GM19372 (cell line): Measurements from ENCODE around the gene MCU.
"Not testable (repeated sequence)": the region's sequence is repeated elsewhere in the genome, so short reads cannot be mapped to it uniquely, and the experiment has no call there.

Experiments used
- ATAC-seq: cut with Tn5 transposase; IDR thresholded peaks from one replicate; pipeline ENCODE4 v1.9.1; 2021; ENCODE audit warnings: mild to moderate bottlenecking, low read depth, moderate library complexity; ENCODE audit not compliant: unreplicated experiment

Gene MCU

DNA sequence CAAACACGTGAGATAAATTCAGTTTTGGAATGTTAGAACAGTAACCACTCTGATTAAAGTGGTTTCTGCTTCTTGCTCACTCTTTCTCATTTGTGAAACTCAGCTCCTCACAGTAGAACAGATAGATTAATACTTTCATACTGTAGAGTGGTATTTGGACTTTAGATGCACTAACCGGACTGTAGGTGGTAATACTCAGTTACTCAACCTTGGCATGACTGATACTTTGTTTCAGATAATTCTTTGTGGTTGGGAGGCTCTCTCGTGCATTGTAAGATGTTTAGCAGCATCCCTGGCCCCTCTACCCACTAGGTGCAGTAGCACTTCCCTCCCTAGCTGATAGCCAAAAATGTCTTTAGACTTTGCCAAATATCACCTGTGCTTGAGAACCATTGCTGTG, 37.6 kb downstream of the MCU start:
- no peak for ATAC-seq

DNA sequence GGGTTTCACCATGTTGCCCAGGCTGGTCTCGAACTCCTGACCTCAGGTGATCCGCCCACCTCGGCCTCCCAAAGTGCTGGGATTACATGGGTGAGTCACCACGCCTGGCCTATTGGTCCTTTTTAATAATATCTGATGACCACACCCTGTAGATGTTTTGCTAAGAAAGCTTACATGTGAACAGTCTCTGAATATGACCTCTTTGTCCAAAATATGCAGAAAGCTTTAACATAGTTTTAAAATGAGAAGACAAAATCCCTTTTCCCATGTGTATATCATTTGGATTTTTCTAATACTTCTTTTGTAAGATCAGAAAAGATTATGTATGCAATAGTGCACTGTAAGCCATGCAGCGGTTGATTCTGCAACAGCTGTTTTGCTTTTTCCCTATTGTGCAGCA, 38.5 kb downstream of the MCU start:
- no peak for ATAC-seq

DNA sequence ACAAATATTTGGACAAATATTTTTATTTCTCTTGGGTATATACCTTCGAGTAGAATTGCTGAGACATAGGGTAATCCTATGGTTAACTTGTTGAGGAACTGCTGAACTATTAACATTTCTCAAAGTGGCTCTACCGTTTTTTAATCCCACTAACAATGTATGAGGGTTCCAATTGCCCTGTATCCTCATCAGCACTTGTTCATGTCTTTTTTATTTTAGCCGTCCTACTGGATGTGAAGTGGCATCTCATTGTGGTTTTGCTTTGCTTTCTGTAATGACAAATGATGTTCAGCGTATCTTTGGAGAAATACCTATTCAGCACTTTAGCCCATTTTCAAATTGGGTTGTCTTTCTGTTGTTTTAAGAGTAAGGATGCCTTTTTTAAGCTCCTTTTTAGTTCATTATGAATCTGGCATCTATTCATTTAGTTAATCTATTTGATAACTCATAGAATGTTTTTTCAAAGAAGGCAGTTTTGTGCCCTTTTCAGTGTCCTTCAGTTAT, 40.0 kb downstream of the MCU start:
- no peak for ATAC-seq

DNA sequence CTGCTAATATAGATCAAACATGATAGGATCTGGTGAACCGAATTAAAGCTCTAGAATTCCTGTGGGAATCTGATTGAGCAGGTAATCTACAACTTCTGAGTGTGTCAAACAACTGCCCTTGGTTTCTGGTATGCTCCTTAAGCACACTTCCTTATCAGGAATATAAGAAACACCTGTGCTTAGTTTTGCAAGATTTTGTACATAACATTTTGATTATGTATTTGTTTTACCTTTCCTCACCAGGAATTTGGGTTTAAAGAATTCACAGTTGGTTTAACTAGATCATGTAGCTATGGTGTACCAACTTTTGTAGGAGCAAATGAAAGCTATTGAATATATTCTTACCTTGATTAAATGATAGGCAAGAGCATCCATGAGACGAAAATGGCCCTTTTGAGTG, 40.6 kb downstream of the MCU start:
- no peak for ATAC-seq

DNA sequence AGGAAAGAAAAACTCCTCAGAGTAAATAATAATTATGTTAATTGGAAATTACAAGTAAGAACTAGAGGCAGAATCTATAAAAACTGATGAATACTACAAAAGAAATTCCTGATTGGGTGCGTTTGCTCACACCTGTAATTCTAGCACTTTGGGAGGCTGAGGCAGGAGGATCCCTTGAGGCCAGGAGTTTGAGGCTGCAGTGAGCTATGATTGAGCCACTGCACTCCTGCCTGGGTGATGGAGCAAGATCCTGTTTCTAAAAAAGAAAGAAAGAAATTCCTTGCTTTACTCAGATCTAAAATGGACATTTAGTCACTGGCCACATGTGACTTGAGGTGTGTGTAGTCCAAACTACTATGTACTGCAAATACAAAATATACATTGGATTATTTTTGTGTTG, 42.0 kb downstream of the MCU start:
- no peak for ATAC-seq

DNA sequence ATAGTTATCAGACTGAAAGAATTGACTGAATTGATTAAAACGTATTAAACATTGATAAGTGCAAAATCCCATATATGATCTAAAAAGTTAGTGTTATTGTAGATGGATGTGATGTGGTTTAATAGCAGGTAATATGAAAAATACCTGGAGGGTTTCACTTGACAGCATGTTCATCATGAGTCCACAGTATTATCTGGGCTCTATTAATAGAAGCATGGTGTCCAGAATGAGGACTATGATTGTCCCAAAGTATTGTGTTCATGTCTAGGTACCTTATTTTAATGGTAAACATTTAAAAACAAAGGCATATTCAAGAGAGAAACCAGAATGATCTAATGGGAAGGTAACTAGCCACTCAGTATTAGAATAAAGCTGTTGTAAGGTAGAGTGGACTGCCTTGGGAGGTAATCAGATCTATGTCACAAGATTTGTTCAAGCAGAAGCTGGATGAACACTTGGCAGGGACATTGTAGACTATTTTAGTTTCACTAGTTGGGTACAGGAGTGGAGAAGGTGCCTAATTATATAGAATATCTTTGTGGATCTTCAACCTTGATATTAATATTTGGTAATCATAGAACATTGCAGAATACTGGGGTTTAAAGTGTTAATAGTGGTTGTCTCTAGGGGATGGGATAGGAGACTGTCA, 43.5 kb downstream of the MCU start:
- ATAC-seq: no peak

DNA sequence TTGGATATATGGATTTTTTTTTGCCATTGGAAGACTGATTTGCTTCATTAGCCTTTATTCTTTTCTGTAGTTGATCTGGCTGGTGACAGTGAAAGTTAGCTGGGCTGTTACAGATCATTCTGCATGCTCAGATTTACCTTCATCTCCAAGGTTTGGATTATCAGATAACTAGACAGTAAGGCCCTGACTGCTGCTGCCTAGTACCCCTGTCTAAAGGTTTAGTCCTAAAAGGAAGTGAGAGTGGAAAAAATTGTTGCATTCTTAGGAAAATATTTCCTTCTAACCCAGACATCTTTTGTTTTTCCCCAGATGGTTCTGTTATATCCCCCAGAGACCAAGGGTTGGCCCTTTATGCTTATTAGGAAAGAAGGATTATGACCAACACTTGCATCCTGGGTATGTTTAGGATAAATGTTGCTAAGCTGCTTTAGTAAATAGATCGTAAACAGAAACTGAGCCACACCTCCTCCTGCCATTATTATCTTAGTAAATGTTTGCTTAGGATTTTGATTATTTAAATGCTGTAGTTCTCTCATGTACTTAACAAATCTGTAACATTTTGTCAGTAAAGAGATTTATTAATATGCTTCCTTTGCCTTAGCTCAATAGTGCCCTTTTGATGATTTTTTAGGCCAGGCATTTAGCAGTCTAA, 44.4 kb downstream of the MCU start:
- ATAC-seq: no peak

DNA sequence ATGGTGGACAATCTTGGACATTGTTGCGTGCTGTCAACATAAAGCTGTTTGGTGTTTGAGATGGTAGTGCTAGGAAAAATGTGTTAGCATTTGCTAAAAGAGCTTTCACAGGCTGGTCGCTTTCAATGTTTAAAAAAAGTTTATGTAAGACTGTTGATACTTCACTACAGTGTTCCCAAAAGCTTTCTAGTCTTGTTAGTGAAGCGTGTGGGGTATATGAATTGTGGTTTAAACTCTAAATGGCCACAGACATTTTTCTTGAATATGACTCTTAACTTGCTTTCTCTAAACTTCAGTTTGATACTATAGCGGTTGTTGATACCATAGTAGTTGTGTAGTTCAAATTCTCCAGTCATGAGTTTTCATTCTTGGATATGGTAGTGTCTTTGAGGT, 44.9 kb downstream of the MCU start:
- ATAC-seq: no peak

DNA sequence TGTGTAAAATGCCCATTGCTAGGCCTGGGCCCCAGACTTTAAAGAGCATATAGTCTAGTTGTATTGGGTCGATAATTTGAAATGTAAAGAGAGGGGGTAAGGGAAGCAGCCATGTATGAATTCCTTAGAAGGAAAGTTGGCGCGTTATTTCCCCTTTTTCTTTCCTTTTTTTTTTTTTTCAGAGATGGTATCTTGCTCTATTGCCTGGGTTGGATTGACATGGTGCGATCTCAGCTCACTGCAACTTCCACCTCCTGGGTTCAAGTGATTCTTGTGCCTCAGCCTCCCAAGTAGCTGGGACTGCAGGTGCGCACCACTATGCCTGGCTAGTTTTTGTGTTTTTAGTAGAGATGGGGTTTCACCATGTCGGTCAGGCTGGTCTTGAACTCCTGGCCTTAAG, 45.4 kb downstream of the MCU start:
- ATAC-seq: not testable (repeated sequence)

DNA sequence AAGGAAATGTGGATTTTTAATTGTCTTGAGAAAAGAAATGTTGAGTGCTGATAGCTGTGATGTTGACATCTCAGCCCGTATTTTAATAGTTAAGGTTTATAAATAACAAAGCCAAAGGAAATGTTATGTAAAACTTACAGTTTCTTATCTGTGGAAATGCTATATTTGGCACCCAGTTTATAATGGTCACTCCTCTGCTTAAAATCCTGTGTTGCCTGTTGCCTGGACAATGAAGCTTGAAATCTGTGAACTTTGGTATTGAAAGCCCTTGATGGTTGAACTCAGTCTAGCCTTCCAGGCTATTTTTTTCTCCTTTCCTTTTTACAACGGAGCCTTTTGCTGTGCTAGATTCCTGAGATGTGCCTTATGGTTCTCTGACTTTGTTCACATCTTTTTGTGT, 46.5 kb downstream of the MCU start:
- no peak for ATAC-seq

DNA sequence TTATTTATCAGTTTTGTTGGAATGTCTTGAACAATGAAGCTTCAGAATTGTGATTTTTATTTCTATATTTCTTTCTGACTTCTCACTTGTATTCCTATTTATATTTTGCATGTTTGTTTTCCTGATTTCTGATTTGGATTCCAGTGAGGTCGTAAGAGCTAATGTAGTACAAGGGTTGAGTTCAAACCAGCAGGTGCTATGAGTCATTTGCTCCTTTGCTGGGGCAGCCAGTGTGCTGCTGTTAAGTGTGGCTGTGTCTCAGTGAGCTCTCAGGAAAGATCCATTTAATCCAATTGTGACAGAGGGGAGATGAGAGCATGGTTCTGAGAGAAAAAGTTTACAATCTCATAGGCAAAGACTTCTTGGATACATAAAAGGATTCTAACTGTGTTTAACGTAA, 48.6 kb downstream of the MCU start:
- no peak for ATAC-seq

DNA sequence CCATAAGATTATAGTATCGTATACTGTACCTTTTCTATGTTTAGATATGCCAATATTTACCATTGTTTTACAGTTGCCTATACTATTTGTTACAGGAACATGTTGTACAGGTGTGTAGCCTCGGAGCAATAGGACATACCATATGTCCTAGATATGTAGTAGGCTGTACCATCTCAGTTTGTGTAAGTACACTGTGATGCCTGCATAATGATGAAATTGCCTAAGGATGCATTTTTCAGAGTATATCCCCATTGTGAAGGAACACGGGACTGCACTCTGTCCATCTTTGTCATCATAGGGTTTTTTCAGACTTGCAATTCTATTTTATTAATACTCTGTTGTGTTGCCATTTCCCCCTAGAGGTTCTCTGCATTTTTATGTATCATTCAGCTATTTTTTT, 50.1 kb downstream of the MCU start:
- no peak for ATAC-seq

DNA sequence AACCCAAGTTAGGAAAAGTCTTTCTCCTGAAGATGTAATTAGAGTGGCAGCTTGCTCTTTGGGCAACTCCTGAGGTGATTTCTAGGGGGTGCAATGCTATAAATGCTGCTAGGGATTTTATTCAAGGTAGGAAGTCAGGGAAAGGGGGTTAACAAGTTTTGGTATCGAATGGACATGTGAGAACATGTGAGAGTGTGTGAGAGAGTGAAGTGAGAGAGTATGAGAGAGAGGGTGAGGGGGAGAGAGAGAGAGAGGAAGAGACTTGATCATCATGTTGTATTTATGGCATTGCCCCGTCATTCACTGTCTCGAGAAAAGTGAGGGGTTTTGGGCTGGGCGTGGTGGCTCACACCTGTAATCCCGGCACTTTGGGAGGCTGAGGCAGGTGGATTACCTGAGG, 50.9 kb downstream of the MCU start:
- no peak for ATAC-seq

DNA sequence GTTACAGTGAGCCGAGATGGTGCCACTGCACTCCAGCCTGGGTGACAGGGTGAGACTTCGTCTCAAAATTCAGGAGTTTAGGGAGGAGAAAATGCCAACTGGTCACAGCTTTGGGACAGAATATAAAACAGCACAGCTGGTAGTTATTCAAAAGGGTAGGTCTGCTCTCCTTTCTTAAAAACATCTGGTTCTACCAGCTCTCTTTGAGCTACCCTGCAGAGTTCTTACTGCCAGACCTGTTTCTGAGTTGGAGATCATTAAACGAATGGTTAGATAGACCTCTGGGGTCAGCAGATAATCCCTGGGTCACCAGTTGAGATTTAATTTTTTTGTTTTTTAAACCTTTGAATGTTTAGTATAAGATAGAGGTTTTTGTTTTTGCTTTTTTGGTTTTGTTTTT, 52.6 kb downstream of the MCU start:
- ATAC-seq: no peak

DNA sequence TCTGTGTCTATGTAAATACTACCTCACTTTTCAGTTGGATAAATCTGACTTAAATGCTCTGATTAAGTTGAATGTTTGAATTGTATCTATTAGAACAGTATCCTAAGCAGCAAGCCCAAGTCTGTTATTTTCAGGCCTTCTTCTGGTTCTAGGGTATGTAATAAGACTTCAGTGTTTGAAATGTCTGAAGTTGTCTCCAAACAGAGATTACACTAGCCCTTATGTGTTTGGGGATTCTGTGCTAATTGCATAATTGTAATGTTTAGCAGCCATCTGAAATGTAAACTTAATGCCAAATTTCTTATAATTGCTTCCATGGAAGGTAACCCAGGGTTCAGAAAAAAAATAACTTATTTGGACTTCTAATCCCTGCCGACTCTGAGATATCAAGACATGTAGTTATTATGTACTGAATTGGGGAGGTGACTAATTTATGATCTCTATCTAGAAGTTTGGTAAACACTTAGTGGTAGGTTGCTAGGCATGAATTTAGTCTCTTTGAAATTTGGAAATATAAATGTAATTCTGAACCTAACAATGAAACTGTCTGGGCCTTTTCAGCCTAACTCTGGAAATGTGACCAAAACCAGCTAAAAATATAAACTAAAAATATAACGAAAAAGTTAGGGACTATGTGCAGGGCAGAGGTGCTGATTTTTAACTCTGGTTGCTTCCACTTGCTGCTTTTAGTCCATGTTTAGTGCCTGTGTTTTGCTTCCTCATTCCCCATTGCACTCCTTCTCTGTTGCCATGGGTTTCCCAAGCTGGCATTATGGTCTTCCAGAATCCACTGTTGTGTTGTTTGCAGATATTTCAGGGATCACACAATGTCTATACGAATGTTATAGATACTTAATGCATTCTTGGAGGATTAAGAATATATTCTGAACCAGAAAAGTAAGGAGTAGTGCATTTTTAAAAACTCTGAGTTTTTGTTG, 54.8 kb downstream of the MCU start:
- ATAC-seq: no peak

DNA sequence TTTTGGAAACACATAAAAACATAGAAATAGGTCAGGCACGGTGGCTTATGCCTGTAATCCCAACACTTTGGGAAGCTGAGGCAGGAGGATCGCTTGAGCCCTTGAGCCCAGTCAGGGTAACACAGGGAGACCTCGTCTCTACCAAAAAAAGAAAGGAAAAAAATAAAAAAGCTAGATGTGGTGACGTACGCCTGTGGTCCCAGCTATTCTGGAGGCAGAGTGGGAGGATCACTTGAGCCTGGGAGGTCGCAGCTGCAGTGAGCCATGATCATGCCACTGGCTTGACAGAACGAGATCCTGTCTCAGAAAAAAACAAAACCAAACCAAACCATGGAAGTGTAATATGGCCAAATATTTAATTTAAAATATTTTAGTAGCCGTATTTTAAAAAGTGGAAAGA, 55.6 kb downstream of the MCU start:
- no peak for ATAC-seq

DNA sequence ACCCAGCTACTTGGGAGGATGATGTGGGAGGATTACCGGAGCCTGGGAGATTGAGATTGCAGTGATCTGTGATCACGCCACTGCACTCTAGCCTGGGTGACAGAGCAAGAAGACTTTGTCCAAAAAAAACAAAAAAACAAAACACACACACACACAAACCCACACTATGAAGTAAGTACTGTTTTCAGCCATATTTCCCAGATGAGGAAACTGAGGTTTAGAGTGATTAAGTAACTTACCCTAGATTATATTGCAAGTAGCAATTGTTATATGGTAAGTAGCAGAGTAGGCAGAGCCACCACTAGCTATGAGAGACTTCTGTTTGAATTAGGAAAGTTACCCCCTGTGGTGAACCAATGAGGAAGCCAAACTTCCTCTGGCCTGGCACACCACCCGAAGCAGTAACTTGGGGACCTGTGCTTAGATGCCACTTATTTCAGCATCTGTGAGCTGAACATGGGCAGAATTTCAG, 61.9 kb downstream of the MCU start:
- no peak for ATAC-seq

DNA sequence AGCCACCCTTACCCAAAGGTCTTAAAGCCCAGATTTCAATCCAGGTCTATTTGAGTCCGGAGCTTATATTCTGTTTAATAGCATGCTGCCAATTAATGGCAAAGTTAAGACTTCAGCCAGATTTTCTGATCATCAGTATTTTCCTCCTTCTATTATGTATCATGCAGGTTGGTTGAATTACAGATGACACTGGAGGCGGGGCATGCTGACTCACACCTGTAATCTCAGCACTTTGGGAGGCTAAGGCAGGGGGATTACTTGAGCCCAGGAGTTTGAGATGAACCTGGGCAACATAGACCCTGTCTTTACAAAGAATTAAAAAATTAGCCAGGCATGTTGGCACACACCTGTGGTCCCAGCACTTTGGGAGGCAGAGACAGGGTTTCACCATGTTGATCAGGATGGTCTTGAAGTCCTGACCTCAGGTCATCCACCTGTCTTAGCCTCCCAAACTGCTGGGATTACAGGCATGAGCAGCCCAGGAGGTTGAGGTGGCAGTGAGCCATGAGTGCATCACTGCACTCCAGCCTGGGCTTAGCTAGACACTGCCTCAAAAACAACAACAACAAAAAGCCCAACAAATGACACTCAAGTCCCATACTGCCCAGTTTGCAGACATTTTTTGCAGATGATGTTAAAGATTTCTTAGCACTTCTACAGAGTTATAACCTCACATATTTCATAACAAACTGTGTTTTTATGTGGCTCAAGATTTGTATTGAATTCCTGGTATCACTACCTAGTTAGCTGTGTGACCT, 62.5 kb downstream of the MCU start:
- ATAC-seq: no peak

DNA sequence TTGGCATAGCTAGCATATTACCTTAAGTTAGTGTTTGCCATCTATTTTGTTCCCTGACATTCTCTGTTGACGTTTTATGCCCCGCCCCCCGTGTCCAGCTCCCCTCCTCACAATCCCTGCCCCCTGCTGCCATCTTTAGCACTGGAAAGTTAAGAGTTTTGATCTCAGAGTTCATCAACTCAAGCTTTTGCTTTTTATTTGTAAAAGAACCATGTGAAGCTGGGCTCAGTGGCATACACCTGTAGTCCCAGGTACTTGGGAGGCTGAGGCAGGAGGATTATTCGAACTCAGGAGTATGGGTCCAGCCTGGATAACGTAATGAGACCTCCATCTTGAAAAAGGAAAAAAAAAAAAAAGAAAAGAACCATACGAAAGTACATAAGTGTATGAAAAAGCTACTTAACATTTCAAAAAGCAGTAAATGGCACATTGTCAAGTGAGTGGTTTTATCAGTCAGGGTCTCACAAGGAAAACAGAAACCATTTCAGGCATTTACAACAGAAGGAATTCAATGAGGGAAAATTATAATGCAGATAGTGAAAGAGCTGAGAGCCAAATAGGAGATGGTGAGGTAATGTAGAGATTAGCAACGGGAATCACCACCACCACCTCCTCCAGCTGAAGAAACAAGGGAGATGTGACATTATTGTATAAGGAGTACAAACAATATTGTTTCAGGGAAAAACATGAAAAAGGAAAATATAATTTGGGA, 64.9 kb downstream of the MCU start:
- ATAC-seq: no peak

DNA sequence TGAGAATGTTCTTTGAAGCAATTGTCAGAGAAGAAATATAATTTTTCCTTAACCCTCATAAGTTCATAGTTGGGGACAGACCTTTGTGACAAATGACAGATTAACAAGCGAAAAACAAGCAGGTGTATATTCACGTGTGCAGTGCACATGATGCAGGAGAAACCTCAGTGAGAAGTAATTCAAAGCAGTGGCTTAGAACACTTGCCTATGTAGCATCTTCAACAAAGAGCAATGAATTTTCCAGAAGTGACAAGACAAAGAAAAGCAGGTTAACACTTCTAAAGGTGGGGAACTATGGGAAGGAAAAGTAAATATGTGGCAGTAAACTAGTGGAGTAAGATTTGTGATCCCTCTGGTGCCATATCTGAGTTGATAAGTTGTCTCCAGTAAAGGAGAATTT, 65.8 kb downstream of the MCU start:
- ATAC-seq: no peak
